Measurements from ENCODE around the gene NEK7. TPM values are rescaled to one million over a fixed set of nuclear protein-coding genes. Genes with fewer than 3 reads are reported as not detected.

Gene NEK7
- total RNA-seq, 4 donors from 2014 or later: 95.7 to 145 (median 132) TPM

DNA sequence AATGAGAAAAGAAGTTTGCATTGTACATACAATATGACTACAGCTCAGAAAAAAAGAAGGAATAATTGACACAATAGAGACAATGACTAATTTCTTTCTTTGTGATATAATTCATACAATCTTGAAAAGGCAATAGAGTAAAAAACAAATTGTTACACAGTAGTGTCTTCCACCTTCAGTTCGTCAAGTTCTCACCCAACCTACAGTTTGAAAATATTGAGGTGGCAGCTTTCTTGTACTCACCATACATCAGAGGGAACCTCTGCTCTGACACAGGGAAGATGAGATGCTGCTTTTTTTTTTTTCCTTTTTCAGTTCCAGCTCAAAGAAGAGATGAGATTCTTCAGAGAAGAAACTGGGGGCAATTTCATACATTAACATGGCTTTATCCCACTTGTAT, 210.5 kb downstream of the NEK7 start:
- H3K27me3 ChIP-seq: no peaks in the 10 kb centered on the region
- intact Hi-C loops (cut with DNase I; ENCODE audit: low total_unique reads): no loop called here
- no peak overlapping the region for H3K4me3 ChIP-seq

GRCh38 chr1:198370996-198371395, 214.2 kb downstream of the NEK7 start:
- no peak overlapping the region for H3K27ac ChIP-seq
- TF ChIP-seq POLR2A (IDR thresholded peaks at IDR 0.05): no peak
- no peak for TF ChIP-seq CTCF (IDR thresholded peaks at IDR 0.05)
- H3K4me1 ChIP-seq: no peaks in the 10 kb centered on the region
- intact Hi-C loops (cut with DNase I; ENCODE audit: low total_unique reads): no loop called here
- H3K4me3 ChIP-seq: no peak overlapping the region
- no peaks in the 10 kb centered on the region for H3K27me3 ChIP-seq
- no peaks in the 10 kb centered on the region for H3K36me3 ChIP-seq
- DNase-seq: no peak
- H3K9me3 ChIP-seq: peaks cover 0 to 3% of the 10 kb centered on the region in 2 donors

More for the DNA sequence above, 210.5 kb downstream of the NEK7 start:
- TF ChIP-seq POLR2A (IDR thresholded peaks at IDR 0.05) (no peak), CTCF (IDR thresholded peaks at IDR 0.05) (no peak)
- no peaks in the 10 kb centered on the region for H3K9me3 ChIP-seq
- no peaks in the 10 kb centered on the region for H3K36me3 ChIP-seq
- DNase-seq: no peak
- no peaks in the 10 kb centered on the region for H3K4me1 ChIP-seq
- H3K27ac ChIP-seq: no peak overlapping the region

Other genes with a start within 250 kb of the NEK7 start
- 1 to 10 TPM in 1 of 4 donors, under 1 TPM in 2, not detected in 1; 0.29 to 3.6 (median 0.46) TPM for gene LHX9, start 239.6 kb upstream of the NEK7 start, total RNA-seq

Data from uterus (tissue), 4 donors.